Activated CD4-positive, alpha-beta T cell treated with anti-CD3 and anti-CD28 coated beads, Interleukin-2, amount 10 ng/mL, durations not matched to agents 7 days and 5 days (primary cell): Measurements from ENCODE around the gene MTMR1. TPM values are rescaled to one million over a fixed set of nuclear protein-coding genes. Genes with fewer than 3 reads are reported as not detected.

Source experiments
- CTCF ChIA-PET: fragments of 350-600 bp; sonication (Branson Sonifier 250); formaldehyde crosslinking; loops from one replicate; lab custom pipeline; 2021; ENCODE audit warnings: antibody characterized with exemption; lab: Charles Lee
- POLR2A ChIA-PET: fragments of 350-600 bp; sonication (Branson Sonifier 250); formaldehyde crosslinking; loops from one replicate; lab custom pipeline; 2021; ENCODE audit warnings: antibody characterized with exemption; lab: Charles Lee
- DNase-seq: peaks from one replicate; pipeline ENCODE4 v3.0.0-alpha.2; 2020
- H3K27ac Mint-ChIP-seq: one replicate; pipeline ENCODE4 v1.8.0; 2021; ENCODE audit warnings: mild to moderate bottlenecking, moderate library complexity, mixed read lengths
- H3K27me3 Mint-ChIP-seq: one replicate; pipeline ENCODE4 v1.8.0; 2021; ENCODE audit warnings: mixed read lengths
- H3K36me3 Mint-ChIP-seq: one replicate; pipeline ENCODE4 v1.8.0; 2021; ENCODE audit warnings: low read depth, mixed read lengths
- H3K4me1 Mint-ChIP-seq: one replicate; pipeline ENCODE4 v1.8.0; 2021; ENCODE audit warnings: mixed read lengths
- H3K4me3 Mint-ChIP-seq: one replicate; pipeline ENCODE4 v1.8.0; 2021; ENCODE audit warnings: mild to moderate bottlenecking, moderate library complexity, mixed read lengths
- H3K9me3 Mint-ChIP-seq: one replicate; pipeline ENCODE4 v1.8.0; 2021; ENCODE audit warnings: mixed read lengths
- total RNA-seq, 2 experiments: library from RNA; stranded (reverse); gene quantifications; one replicate each; pipeline ENCODE4 v1.2.3, GENCODE V29; 2021

The MTMR1 gene
- total RNA-seq, 2 experiments from 2014 or later, result 47.1 to 51.1 TPM

- POLR2A ChIA-PET, result no interaction called here
- no peak overlapping the region for H3K27ac Mint-ChIP-seq
These were observed 58.9 kb downstream of the MTMR1 start for GRCh38 chrX:150752124-150752523.

GRCh38 chrX:150753357-150753756, 60.2 kb downstream of the MTMR1 start:
- no peak overlapping the region for H3K4me3 Mint-ChIP-seq
- CTCF ChIA-PET, result no interaction called here
- no peaks in the 10 kb centered on the region for H3K9me3 Mint-ChIP-seq
- peaks cover 4% of the 10 kb centered on the region for H3K4me1 Mint-ChIP-seq
- H3K36me3 Mint-ChIP-seq, result peaks cover 38% of the 10 kb centered on the region
- DNase-seq, result no peak
- no peaks in the 10 kb centered on the region for H3K27me3 Mint-ChIP-seq
- POLR2A ChIA-PET, result no interaction called here
- H3K27ac Mint-ChIP-seq, result no peak overlapping the region

More at GRCh38 chrX:150752124-150752523, 58.9 kb downstream of the MTMR1 start:
- no peaks in the 10 kb centered on the region for H3K27me3 Mint-ChIP-seq
- H3K4me3 Mint-ChIP-seq, result no peak overlapping the region
- H3K9me3 Mint-ChIP-seq, result no peaks in the 10 kb centered on the region
- H3K36me3 Mint-ChIP-seq, result peaks cover 29% of the 10 kb centered on the region
- no peak for DNase-seq
- CTCF ChIA-PET, result interaction anchor here (1.1 kb wide), 2 partner anchors 11 to 13 kb away, joined by 3 read pairs; no protein-coding TSS in a partner anchor
- H3K4me1 Mint-ChIP-seq, result peaks cover 4% of the 10 kb centered on the region

- H3K9me3 Mint-ChIP-seq, result no peaks in the 10 kb centered on the region
- ChIA-PET POLR2A (no interaction called here), CTCF (interaction anchor here (0.7 kb wide), 1 partner anchor 23 kb away, joined by 3 read pairs; no protein-coding TSS in a partner anchor)
- H3K27me3 Mint-ChIP-seq, result no peaks in the 10 kb centered on the region
- H3K36me3 Mint-ChIP-seq, result peaks cover 38% of the 10 kb centered on the region
- no peak for DNase-seq
- no peak overlapping the region for H3K4me3 Mint-ChIP-seq
- peaks cover 4% of the 10 kb centered on the region for H3K4me1 Mint-ChIP-seq
- H3K27ac Mint-ChIP-seq, result no peak overlapping the region
These were observed 60.8 kb downstream of the MTMR1 start for GRCh38 chrX:150753968-150754367.

GRCh38 chrX:150757371-150757770, 64.2 kb downstream of the MTMR1 start:
- H3K36me3 Mint-ChIP-seq, result peaks cover 30% of the 10 kb centered on the region
- DNase-seq, result no peak
- CTCF ChIA-PET, result no interaction called here
- H3K4me1 Mint-ChIP-seq, result peaks cover 4% of the 10 kb centered on the region
- no peaks in the 10 kb centered on the region for H3K9me3 Mint-ChIP-seq
- H3K27me3 Mint-ChIP-seq, result no peaks in the 10 kb centered on the region
- POLR2A ChIA-PET, result no interaction called here
- H3K27ac Mint-ChIP-seq, result no peak overlapping the region
- no peak overlapping the region for H3K4me3 Mint-ChIP-seq

GRCh38 chrX:150759568-150760416, 66.6 kb downstream of the MTMR1 start:
- H3K27ac Mint-ChIP-seq, result no peak overlapping the region
- CTCF ChIA-PET, result no interaction called here
- no peaks in the 10 kb centered on the region for H3K9me3 Mint-ChIP-seq

GRCh38 chrX:150761176-150761818, 68.1 kb downstream of the MTMR1 start:
- H3K36me3 Mint-ChIP-seq, result peaks cover 11% of the 10 kb centered on the region
- CTCF ChIA-PET, result interaction anchor here (0.6 to 1.5 kb wide), 3 partner anchors 11 to 716 kb away, joined by 3 to 4 read pairs (median 3); no protein-coding TSS in a partner anchor
- POLR2A ChIA-PET, result no interaction called here
- H3K4me3 Mint-ChIP-seq, result no peak overlapping the region
- H3K4me1 Mint-ChIP-seq, result no peaks in the 10 kb centered on the region
- DNase-seq, result no peak
- no peaks in the 10 kb centered on the region for H3K27me3 Mint-ChIP-seq
- no peak overlapping the region for H3K27ac Mint-ChIP-seq
- H3K9me3 Mint-ChIP-seq, result no peaks in the 10 kb centered on the region

More at GRCh38 chrX:150759568-150760416, 66.6 kb downstream of the MTMR1 start:
- H3K4me1 Mint-ChIP-seq, result peaks cover 4% of the 10 kb centered on the region
- H3K36me3 Mint-ChIP-seq, result peaks cover 17% of the 10 kb centered on the region
- no peak for DNase-seq
- POLR2A ChIA-PET, result no interaction called here
- H3K27me3 Mint-ChIP-seq, result no peaks in the 10 kb centered on the region
- H3K4me3 Mint-ChIP-seq, result no peak overlapping the region

- H3K9me3 Mint-ChIP-seq, result no peaks in the 10 kb centered on the region
- POLR2A ChIA-PET, result no interaction called here
- H3K27me3 Mint-ChIP-seq, result no peaks in the 10 kb centered on the region
- H3K4me1 Mint-ChIP-seq, result no peaks in the 10 kb centered on the region
- H3K4me3 Mint-ChIP-seq, result no peak overlapping the region
- no peak for DNase-seq
- peaks cover 11% of the 10 kb centered on the region for H3K36me3 Mint-ChIP-seq
- CTCF ChIA-PET, result interaction anchor here (0.6 to 1.5 kb wide), 3 partner anchors 11 to 716 kb away, joined by 3 to 4 read pairs (median 3); no protein-coding TSS in a partner anchor
- no peak overlapping the region for H3K27ac Mint-ChIP-seq
These were observed 68.6 kb downstream of the MTMR1 start for GRCh38 chrX:150761819-150762216.

GRCh38 chrX:150762258-150763165, 69.3 kb downstream of the MTMR1 start:
- POLR2A ChIA-PET, result no interaction called here
- H3K27ac Mint-ChIP-seq, result no peak overlapping the region
- CTCF ChIA-PET, result interaction anchor here (0.8 to 1.2 kb wide), 5 partner anchors 10 to 15 kb away, joined by 3 to 4 read pairs (median 3); no protein-coding TSS in a partner anchor
- H3K4me3 Mint-ChIP-seq, result no peak overlapping the region
- DNase-seq, result no peak
- H3K27me3 Mint-ChIP-seq, result no peaks in the 10 kb centered on the region
- peaks cover 5% of the 10 kb centered on the region for H3K36me3 Mint-ChIP-seq
- no peaks in the 10 kb centered on the region for H3K4me1 Mint-ChIP-seq
- H3K9me3 Mint-ChIP-seq, result no peaks in the 10 kb centered on the region

- DNase-seq, result no peak
- no peaks in the 10 kb centered on the region for H3K9me3 Mint-ChIP-seq
- no peaks in the 10 kb centered on the region for H3K27me3 Mint-ChIP-seq
- no peaks in the 10 kb centered on the region for H3K4me1 Mint-ChIP-seq
- H3K36me3 Mint-ChIP-seq, result no peaks in the 10 kb centered on the region
- H3K4me3 Mint-ChIP-seq, result no peak overlapping the region
- CTCF ChIA-PET, result interaction anchor here (0.8 to 1.2 kb wide), 5 partner anchors 9 to 16 kb away, joined by 3 to 4 read pairs (median 3); no protein-coding TSS in a partner anchor
- H3K27ac Mint-ChIP-seq, result no peak overlapping the region
- POLR2A ChIA-PET, result no interaction called here
These were observed 70.2 kb downstream of the MTMR1 start for GRCh38 chrX:150763303-150763797.

- no peaks in the 10 kb centered on the region for H3K27me3 Mint-ChIP-seq
These were observed 70.6 kb downstream of the MTMR1 start for GRCh38 chrX:150763810-150764209.

GRCh38 chrX:150765237-150765636, 72.0 kb downstream of the MTMR1 start:
- Mint-ChIP-seq H3K27ac (no peak overlapping the region), H3K27me3 (no peaks in the 10 kb centered on the region), H3K9me3 (no peaks in the 10 kb centered on the region), H3K36me3 (no peaks in the 10 kb centered on the region), H3K4me3 (no peak overlapping the region), H3K4me1 (no peaks in the 10 kb centered on the region)
- CTCF ChIA-PET, result no interaction called here
- DNase-seq, result no peak
- POLR2A ChIA-PET, result no interaction called here

More at GRCh38 chrX:150763810-150764209, 70.6 kb downstream of the MTMR1 start:
- ChIA-PET POLR2A (no interaction called here), CTCF (interaction anchor here (1.0 kb wide), 1 partner anchor 9 kb away, joined by 3 read pairs; no protein-coding TSS in a partner anchor)
- no peaks in the 10 kb centered on the region for H3K4me1 Mint-ChIP-seq
- no peak overlapping the region for H3K4me3 Mint-ChIP-seq
- H3K36me3 Mint-ChIP-seq, result no peaks in the 10 kb centered on the region
- no peak overlapping the region for H3K27ac Mint-ChIP-seq
- DNase-seq, result no peak
- no peaks in the 10 kb centered on the region for H3K9me3 Mint-ChIP-seq

- no peaks in the 10 kb centered on the region for H3K27me3 Mint-ChIP-seq
- no peaks in the 10 kb centered on the region for H3K36me3 Mint-ChIP-seq
- no peak for DNase-seq
- H3K4me1 Mint-ChIP-seq, result no peaks in the 10 kb centered on the region
- H3K27ac Mint-ChIP-seq, result no peak overlapping the region
- POLR2A ChIA-PET, result no interaction called here
- H3K9me3 Mint-ChIP-seq, result no peaks in the 10 kb centered on the region
- CTCF ChIA-PET, result interaction anchor here (0.6 kb wide), 1 partner anchor 198 kb away, joined by 5 read pairs; no protein-coding TSS in a partner anchor
- no peak overlapping the region for H3K4me3 Mint-ChIP-seq
These were observed 72.7 kb downstream of the MTMR1 start for GRCh38 chrX:150765782-150766350.
